GM23338 (cell line): ENCODE data around the gene ELOB. TPM values are rescaled to one million over a fixed set of nuclear protein-coding genes. Genes with fewer than 3 reads are reported as not detected.

Experiments
- ATAC-seq: fragments of 200-7000 bp; cut with Tn5 transposase; 3 replicates; pipeline ENCODE4 v1.9.1; 2020
- DNase-seq: peaks from one replicate; pipeline ENCODE4 v3.0.0-alpha.2; 2015; ENCODE audit warnings: low spot score
- H2AFZ ChIP-seq: fragments of 200-600 bp; sonication (generic); 2 replicates; pipeline ENCODE4 v1.8.0; 2016; ENCODE audit warnings: antibody characterized with exemption, mild to moderate bottlenecking, moderate library complexity
- H3F3A ChIP-seq: fragments of 200-600 bp; sonication (generic); replicated peaks from 2 replicates; pipeline ENCODE4 v1.8.0; 2017; ENCODE audit warnings: antibody characterized with exemption, mixed run types, low read depth
- H3K27ac ChIP-seq: fragments of 200-600 bp; sonication (generic); 2 replicates; pipeline ENCODE4 v1.6.1; 2016; ENCODE audit warnings: low read depth
- H3K27me3 ChIP-seq: fragments of 200-600 bp; sonication (generic); 2 replicates; pipeline ENCODE4 v1.8.0; 2016; ENCODE audit warnings: mild to moderate bottlenecking, mixed run types, moderate library complexity; ENCODE audit not compliant: insufficient read depth
- H3K36me3 ChIP-seq: fragments of 200-600 bp; sonication (generic); 2 replicates; pipeline ENCODE4 v1.8.0; 2016; ENCODE audit warnings: mild to moderate bottlenecking; ENCODE audit not compliant: insufficient read depth
- H3K4me1 ChIP-seq: fragments of 200-600 bp; sonication (generic); 2 replicates; pipeline ENCODE4 v1.8.0; 2016; ENCODE audit warnings: mild to moderate bottlenecking, moderate library complexity; ENCODE audit not compliant: insufficient read depth
- H3K4me2 ChIP-seq: fragments of 200-600 bp; sonication (generic); 2 replicates; pipeline ENCODE4 v1.7.1; 2017; ENCODE audit warnings: mixed run types
- H3K4me3 ChIP-seq: fragments of 200-600 bp; sonication (generic); 2 replicates; pipeline ENCODE4 v1.6.1; 2016; ENCODE audit warnings: mixed run types
- H3K79me2 ChIP-seq: fragments of 200-600 bp; sonication (generic); replicated peaks from 2 replicates; pipeline ENCODE4 v1.8.0; 2017; ENCODE audit warnings: mild to moderate bottlenecking; ENCODE audit not compliant: insufficient read depth
- H3K9me2 ChIP-seq: fragments of 200-600 bp; sonication (generic); 2 replicates; pipeline ENCODE4 v1.8.0; 2017; ENCODE audit not compliant: insufficient read depth
- H4K20me1 ChIP-seq: fragments of 200-600 bp; sonication (generic); replicated peaks from 2 replicates; pipeline ENCODE4 v1.8.0; 2017; ENCODE audit warnings: mild to moderate bottlenecking; ENCODE audit not compliant: insufficient read depth
- H3K27ac Mint-ChIP-seq: 2 replicates; pipeline ENCODE4 v1.8.0; 2020; ENCODE audit warnings: inconsistent platforms, mild to moderate bottlenecking, moderate library complexity, mixed read lengths
- H3K27me3 Mint-ChIP-seq: 3 replicates; pipeline ENCODE4 v1.8.0; 2022; ENCODE audit warnings: low read depth, mild to moderate bottlenecking, moderate library complexity, mixed read lengths, inconsistent platforms; ENCODE audit not compliant: insufficient read depth, poor library complexity
- H3K36me3 Mint-ChIP-seq: 3 replicates; pipeline ENCODE4 v1.8.0; 2021; ENCODE audit warnings: low read depth, mild to moderate bottlenecking, inconsistent platforms, moderate library complexity, mixed read lengths
- H3K4me1 Mint-ChIP-seq: 3 replicates; pipeline ENCODE4 v1.8.0; 2020; ENCODE audit warnings: mild to moderate bottlenecking, inconsistent platforms, mixed read lengths
- H3K4me3 Mint-ChIP-seq: 3 replicates; pipeline ENCODE4 v1.8.0; 2021; ENCODE audit warnings: moderate library complexity, mild to moderate bottlenecking, inconsistent platforms, mixed read lengths
- H3K9me3 Mint-ChIP-seq: 3 replicates; pipeline ENCODE4 v1.8.0; 2020; ENCODE audit warnings: moderate library complexity, mild to moderate bottlenecking, inconsistent platforms, mixed read lengths
- CREB1 ChIP-seq: fragments of 250-450 bp; sonication (Bioruptor Pico); IDR thresholded peaks from 2 replicates; pipeline ENCODE4 v1.5.0; 2020; ENCODE audit warnings: low read depth, mild to moderate bottlenecking, moderate library complexity
- EZH2 ChIP-seq: fragments of 200-600 bp; sonication (generic); IDR thresholded peaks from one replicate; pipeline ENCODE4 v1.8.0; 2017; ENCODE audit warnings: antibody characterized with exemption, mild to moderate bottlenecking, low read depth; ENCODE audit not compliant: unreplicated experiment
- EZH2phosphoT487 ChIP-seq: fragments of 200-600 bp; sonication (generic); IDR thresholded peaks from one replicate; pipeline ENCODE4 v1.8.1; 2018; ENCODE audit warnings: antibody characterized with exemption; ENCODE audit not compliant: unreplicated experiment
- JUNB ChIP-seq: IDR thresholded peaks from one replicate; pipeline ENCODE4 v1.6.1; 2016; ENCODE audit warnings: antibody characterized with exemption; ENCODE audit not compliant: unreplicated experiment
- POLR2AphosphoS5 ChIP-seq: IDR thresholded peaks from 2 replicates; pipeline ENCODE4 v1.6.1; 2016; ENCODE audit warnings: antibody characterized with exemption, low read depth
- STAT1 ChIP-seq: IDR thresholded peaks from one replicate; pipeline ENCODE4 v1.6.1; 2016; ENCODE audit warnings: antibody characterized with exemption; ENCODE audit not compliant: unreplicated experiment
- ZNF331 ChIP-seq: fragments of 250-450 bp; sonication (Bioruptor Pico); IDR thresholded peaks from 2 replicates; pipeline ENCODE4 v1.5.0; 2020; ENCODE audit warnings: low read depth, mild to moderate bottlenecking, moderate library complexity
- polyA plus RNA-seq: library from polyadenylated mRNA; unstranded; fragments of >200 nt; fragmentation: Nextera tagmentation; extraction: Ambion mirVana; gene quantifications from 2 replicates; pipeline ENCODE4 v1.2.1, GENCODE V29; 2016
- total RNA-seq: library from RNA; depleted of rRNA; stranded (reverse); fragments of >200 nt; shearing (Covaris generic); gene quantifications from 2 replicates; pipeline ENCODE4 v1.2.3, GENCODE V29; 2014
- TF ChIP-seq, protein P1 (sequence below): fragments of 250-450 bp; sonication (Bioruptor Pico); IDR thresholded peaks from 2 replicates; pipeline ENCODE4 v1.5.0; 2020; ENCODE audit warnings: mild to moderate bottlenecking, moderate library complexity
- TF ChIP-seq, protein P2 (sequence below): IDR thresholded peaks from 2 replicates; pipeline ENCODE4 v1.6.1; 2016; ENCODE audit warnings: antibody characterized with exemption

The ELOB gene
- total and polyA plus RNA-seq, 2 experiments from 2014 or later = 278 to 756 TPM

- TF ChIP-seq STAT1 (no peak), EZH2 (no peak), ZNF331 (CRISPR knock-in tag) (no peak), POLR2AphosphoS5 (no peak), JUNB (no peak)
Observed at GRCh38 chr16:2749936-2750335, 27.1 kb downstream of the ELOB start (continued).

DNA sequence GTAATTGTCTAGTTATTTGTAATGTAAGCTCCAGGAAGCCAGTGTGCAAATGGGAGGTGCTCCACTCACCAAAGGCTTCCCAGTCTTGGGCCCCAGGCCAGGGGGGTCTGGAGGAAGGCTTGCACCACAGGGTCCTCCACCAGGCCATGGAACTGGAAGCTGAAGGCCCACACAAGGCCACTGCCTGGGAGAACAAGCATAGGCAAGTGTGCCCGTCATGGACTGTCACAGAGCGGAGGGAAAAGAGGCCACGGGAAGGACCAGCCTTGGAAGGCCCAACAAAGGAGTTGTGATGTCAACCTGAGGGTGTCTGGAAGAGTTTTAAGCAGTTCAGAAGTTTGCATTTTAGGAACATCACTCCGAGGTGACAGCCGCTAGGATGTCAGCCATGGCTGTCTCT is 27.6 kb downstream of the ELOB start:
- no peak overlapping the region for H3K4me3 Mint-ChIP-seq
- no peak for TF ChIP-seq POLR2AphosphoS5
- no peak for TF ChIP-seq CREB1 (CRISPR knock-in tag)
- no peak for TF ChIP-seq JUNB
- Histone ChIP-seq H2AFZ (no peak overlapping the region), H3K4me3 (no peak overlapping the region), H3K27me3 (no peaks in the 10 kb centered on the region), H4K20me1 (peaks cover 7% of the 10 kb centered on the region), H3F3A (peaks cover 28% of the 10 kb centered on the region), H3K4me2 (no peak overlapping the region), H3K36me3 (no peaks in the 10 kb centered on the region), H3K79me2 (peaks cover 32% of the 10 kb centered on the region), H3K4me1 (peaks cover 18% of the 10 kb centered on the region), H3K27ac (no peak overlapping the region), H3K9me2 (no peaks in the 10 kb centered on the region)
- ATAC-seq = no peak
- peaks cover 14% of the 10 kb centered on the region for H3K4me1 Mint-ChIP-seq
- DNase-seq = no peak
- peaks cover 11% of the 10 kb centered on the region for H3K27me3 Mint-ChIP-seq
- H3K27ac Mint-ChIP-seq = no peak overlapping the region; the same call in 1 of the 2 replicates
- no peaks in the 10 kb centered on the region; the same call in 2 of the 3 replicates for H3K9me3 Mint-ChIP-seq
- H3K36me3 Mint-ChIP-seq = peaks cover 25% of the 10 kb centered on the region

DNA sequence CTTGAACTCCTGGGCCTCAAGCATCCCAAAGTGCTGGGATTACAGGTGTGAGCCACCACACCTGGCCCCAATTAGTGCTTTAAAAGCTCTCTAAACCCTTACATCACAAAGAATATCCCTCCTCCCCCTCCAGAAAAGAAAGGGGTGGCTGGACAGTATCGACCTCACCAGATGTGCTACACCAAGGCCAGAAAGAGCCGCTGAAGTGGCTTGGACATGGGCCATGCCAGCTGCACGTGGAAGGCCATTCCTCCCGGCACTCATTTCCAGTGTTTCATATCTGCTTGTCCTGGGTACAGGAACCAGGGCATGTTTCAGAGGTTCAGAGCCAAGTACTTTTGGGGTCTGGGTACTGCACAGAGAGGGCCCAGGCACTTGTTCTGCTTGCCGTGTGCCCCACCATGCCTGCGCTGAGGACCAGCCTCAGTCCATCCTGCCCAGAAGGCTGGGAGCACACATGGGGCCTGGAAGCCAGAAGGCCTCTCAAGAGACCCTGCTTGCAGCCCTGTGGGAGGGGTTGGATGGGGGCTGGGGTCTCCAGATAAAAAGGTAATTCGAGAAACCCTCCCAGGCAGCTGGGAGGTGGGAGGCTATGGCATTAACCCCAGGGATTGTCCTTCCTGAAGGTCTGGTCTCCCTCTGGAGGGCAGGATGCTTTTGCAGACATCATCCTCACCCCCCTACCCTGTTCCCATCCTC is 28.2 kb downstream of the ELOB start:
- H3K9me2 ChIP-seq = no peaks in the 10 kb centered on the region
- H3K4me3 Mint-ChIP-seq = no peak overlapping the region
- TF ChIP-seq, protein P1, sequence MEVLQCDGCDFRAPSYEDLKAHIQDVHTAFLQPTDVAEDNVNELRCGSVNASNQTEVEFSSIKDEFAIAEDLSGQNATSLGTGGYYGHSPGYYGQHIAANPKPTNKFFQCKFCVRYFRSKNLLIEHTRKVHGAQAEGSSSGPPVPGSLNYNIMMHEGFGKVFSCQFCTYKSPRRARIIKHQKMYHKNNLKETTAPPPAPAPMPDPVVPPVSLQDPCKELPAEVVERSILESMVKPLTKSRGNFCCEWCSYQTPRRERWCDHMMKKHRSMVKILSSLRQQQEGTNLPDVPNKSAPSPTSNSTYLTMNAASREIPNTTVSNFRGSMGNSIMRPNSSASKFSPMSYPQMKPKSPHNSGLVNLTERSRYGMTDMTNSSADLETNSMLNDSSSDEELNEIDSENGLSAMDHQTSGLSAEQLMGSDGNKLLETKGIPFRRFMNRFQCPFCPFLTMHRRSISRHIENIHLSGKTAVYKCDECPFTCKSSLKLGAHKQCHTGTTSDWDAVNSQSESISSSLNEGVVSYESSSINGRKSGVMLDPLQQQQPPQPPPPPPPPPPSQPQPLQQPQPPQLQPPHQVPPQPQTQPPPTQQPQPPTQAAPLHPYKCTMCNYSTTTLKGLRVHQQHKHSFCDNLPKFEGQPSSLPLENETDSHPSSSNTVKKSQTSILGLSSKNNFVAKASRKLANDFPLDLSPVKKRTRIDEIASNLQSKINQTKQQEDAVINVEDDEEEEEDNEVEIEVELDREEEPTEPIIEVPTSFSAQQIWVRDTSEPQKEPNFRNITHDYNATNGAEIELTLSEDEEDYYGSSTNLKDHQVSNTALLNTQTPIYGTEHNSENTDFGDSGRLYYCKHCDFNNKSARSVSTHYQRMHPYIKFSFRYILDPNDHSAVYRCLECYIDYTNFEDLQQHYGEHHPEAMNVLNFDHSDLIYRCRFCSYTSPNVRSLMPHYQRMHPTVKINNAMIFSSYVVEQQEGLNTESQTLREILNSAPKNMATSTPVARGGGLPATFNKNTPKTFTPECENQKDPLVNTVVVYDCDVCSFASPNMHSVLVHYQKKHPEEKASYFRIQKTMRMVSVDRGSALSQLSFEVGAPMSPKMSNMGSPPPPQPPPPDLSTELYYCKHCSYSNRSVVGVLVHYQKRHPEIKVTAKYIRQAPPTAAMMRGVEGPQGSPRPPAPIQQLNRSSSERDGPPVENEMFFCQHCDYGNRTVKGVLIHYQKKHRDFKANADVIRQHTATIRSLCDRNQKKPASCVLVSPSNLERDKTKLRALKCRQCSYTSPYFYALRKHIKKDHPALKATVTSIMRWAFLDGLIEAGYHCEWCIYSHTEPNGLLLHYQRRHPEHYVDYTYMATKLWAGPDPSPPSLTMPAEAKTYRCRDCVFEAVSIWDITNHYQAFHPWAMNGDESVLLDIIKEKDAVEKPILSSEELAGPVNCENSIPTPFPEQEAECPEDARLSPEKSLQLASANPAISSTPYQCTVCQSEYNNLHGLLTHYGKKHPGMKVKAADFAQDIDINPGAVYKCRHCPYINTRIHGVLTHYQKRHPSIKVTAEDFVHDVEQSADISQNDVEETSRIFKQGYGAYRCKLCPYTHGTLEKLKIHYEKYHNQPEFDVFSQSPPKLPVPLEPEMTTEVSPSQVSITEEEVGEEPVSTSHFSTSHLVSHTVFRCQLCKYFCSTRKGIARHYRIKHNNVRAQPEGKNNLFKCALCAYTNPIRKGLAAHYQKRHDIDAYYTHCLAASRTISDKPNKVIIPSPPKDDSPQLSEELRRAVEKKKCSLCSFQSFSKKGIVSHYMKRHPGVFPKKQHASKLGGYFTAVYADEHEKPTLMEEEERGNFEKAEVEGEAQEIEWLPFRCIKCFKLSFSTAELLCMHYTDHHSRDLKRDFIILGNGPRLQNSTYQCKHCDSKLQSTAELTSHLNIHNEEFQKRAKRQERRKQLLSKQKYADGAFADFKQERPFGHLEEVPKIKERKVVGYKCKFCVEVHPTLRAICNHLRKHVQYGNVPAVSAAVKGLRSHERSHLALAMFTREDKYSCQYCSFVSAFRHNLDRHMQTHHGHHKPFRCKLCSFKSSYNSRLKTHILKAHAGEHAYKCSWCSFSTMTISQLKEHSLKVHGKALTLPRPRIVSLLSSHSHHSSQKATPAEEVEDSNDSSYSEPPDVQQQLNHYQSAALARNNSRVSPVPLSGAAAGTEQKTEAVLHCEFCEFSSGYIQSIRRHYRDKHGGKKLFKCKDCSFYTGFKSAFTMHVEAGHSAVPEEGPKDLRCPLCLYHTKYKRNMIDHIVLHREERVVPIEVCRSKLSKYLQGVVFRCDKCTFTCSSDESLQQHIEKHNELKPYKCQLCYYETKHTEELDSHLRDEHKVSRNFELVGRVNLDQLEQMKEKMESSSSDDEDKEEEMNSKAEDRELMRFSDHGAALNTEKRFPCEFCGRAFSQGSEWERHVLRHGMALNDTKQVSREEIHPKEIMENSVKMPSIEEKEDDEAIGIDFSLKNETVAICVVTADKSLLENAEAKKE = no peak
- no peak for TF ChIP-seq POLR2AphosphoS5
- TF ChIP-seq EZH2phosphoT487 = no peak
- TF ChIP-seq EZH2 = no peak
- TF ChIP-seq STAT1 = no peak
- TF ChIP-seq, protein P2, sequence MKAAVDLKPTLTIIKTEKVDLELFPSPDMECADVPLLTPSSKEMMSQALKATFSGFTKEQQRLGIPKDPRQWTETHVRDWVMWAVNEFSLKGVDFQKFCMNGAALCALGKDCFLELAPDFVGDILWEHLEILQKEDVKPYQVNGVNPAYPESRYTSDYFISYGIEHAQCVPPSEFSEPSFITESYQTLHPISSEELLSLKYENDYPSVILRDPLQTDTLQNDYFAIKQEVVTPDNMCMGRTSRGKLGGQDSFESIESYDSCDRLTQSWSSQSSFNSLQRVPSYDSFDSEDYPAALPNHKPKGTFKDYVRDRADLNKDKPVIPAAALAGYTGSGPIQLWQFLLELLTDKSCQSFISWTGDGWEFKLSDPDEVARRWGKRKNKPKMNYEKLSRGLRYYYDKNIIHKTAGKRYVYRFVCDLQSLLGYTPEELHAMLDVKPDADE = no peak
- TF ChIP-seq JUNB = no peak
- peaks cover 9% of the 10 kb centered on the region for H3K27me3 Mint-ChIP-seq
- peaks cover 23% of the 10 kb centered on the region for H3F3A ChIP-seq
- H3K4me1 Mint-ChIP-seq = peaks cover 12% of the 10 kb centered on the region
- H3K27me3 ChIP-seq = no peaks in the 10 kb centered on the region
- H3K4me2 ChIP-seq = no peak overlapping the region
- peaks cover 1% of the 10 kb centered on the region for H4K20me1 ChIP-seq
- H3K79me2 ChIP-seq = peaks cover 26% of the 10 kb centered on the region
- no peaks in the 10 kb centered on the region for H3K36me3 ChIP-seq
- peaks cover 19% of the 10 kb centered on the region for H3K36me3 Mint-ChIP-seq
- H3K27ac ChIP-seq = no peak overlapping the region
- no peaks in the 10 kb centered on the region; the same call in 2 of the 3 replicates for H3K9me3 Mint-ChIP-seq
- H3K4me1 ChIP-seq = peaks cover 13% of the 10 kb centered on the region
- H3K4me3 ChIP-seq = no peak overlapping the region
- DNase-seq (no peak), ATAC-seq (no peak)
- H2AFZ ChIP-seq = no peak overlapping the region
- no peak overlapping the region for H3K27ac Mint-ChIP-seq
